WTC11 (cell line): ENCODE data around the gene PSMC1.

ENCODE experiments used
- CREM ChIP-seq: sonication (generic); formaldehyde crosslinking; IDR thresholded peaks from 2 replicates; pipeline ENCODE4 v1.8.1; 2022; ENCODE audit warnings: mild to moderate bottlenecking, missing genetic modification reagents, moderate library complexity
- CTCF ChIP-seq: fragments of 200-600 bp; IDR thresholded peaks from 2 replicates; pipeline ENCODE4 v1.8.0; 2022; ENCODE audit warnings: antibody characterized with exemption
- GABPB1 ChIP-seq: sonication (generic); formaldehyde crosslinking; IDR thresholded peaks from 2 replicates; pipeline ENCODE4 v1.8.1; 2023; ENCODE audit warnings: mild to moderate bottlenecking, missing genetic modification reagents
- NFYB ChIP-seq: sonication (generic); formaldehyde crosslinking; conservative IDR thresholded peaks from 2 replicates; pipeline ENCODE4 v1.8.0; 2022; ENCODE audit warnings: low read depth, missing genetic modification reagents
- NR1H2 ChIP-seq: sonication (generic); formaldehyde crosslinking; IDR thresholded peaks from 2 replicates; pipeline ENCODE4 v1.9.0; 2021; ENCODE audit warnings: mild to moderate bottlenecking, moderate library complexity, missing genetic modification reagents
- USF1 ChIP-seq: sonication (generic); formaldehyde crosslinking; IDR thresholded peaks from 2 replicates; pipeline ENCODE4 v1.8.0; 2022; ENCODE audit warnings: mild to moderate bottlenecking, missing genetic modification reagents
- ZNF138 ChIP-seq: sonication (generic); formaldehyde crosslinking; conservative IDR thresholded peaks from 2 replicates; pipeline ENCODE4 v1.8.1; 2022; ENCODE audit warnings: mild to moderate bottlenecking, moderate library complexity, missing genetic modification reagents
- TF ChIP-seq, protein P1 (sequence below): sonication (generic); formaldehyde crosslinking; conservative IDR thresholded peaks from 2 replicates; pipeline ENCODE4 v1.8.1; 2023; ENCODE audit warnings: mild to moderate bottlenecking, low read depth, missing genetic modification reagents, moderate library complexity
- TF ChIP-seq, protein P2 (sequence below): sonication (generic); formaldehyde crosslinking; IDR thresholded peaks from 2 replicates; pipeline ENCODE4 v1.8.0; 2022; ENCODE audit warnings: mild to moderate bottlenecking, missing genetic modification reagents

DNA sequence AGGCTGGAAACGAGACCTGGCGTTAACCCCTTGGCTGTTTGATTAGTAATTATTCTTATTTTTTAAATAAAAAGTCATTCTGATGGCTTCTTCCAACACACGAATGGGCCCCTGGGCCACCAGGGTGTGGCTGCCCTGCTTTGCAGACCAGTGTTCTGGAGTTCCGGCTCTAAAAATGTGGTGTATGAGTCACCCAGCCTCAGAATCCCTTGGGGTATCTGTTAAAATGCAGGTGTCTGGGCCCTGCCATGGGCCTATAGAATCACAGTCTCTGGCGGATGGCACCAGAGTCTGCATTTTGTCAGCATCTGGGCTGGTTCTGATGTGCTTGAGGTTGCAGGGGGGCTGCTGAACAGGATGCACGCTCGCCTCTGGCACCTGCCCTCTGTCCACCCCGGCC is 2.5 kb upstream of the PSMC1 start:
- TF ChIP-seq ZNF138 (CRISPR knock-in tag) (no peak), USF1 (CRISPR knock-in tag) (no peak), CREM (CRISPR knock-in tag) (no peak), NR1H2 (CRISPR knock-in tag) (no peak), GABPB1 (no peak), NFYB (CRISPR knock-in tag) (no peak), CTCF (no peak)
- TF ChIP-seq, protein P1, sequence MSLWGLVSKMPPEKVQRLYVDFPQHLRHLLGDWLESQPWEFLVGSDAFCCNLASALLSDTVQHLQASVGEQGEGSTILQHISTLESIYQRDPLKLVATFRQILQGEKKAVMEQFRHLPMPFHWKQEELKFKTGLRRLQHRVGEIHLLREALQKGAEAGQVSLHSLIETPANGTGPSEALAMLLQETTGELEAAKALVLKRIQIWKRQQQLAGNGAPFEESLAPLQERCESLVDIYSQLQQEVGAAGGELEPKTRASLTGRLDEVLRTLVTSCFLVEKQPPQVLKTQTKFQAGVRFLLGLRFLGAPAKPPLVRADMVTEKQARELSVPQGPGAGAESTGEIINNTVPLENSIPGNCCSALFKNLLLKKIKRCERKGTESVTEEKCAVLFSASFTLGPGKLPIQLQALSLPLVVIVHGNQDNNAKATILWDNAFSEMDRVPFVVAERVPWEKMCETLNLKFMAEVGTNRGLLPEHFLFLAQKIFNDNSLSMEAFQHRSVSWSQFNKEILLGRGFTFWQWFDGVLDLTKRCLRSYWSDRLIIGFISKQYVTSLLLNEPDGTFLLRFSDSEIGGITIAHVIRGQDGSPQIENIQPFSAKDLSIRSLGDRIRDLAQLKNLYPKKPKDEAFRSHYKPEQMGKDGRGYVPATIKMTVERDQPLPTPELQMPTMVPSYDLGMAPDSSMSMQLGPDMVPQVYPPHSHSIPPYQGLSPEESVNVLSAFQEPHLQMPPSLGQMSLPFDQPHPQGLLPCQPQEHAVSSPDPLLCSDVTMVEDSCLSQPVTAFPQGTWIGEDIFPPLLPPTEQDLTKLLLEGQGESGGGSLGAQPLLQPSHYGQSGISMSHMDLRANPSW (CRISPR knock-in tag) = no peak
- TF ChIP-seq, protein P2, sequence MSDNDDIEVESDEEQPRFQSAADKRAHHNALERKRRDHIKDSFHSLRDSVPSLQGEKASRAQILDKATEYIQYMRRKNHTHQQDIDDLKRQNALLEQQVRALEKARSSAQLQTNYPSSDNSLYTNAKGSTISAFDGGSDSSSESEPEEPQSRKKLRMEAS (CRISPR knock-in tag) = no peak
